Mesendoderm (in vitro differentiated cells): Measurements from ENCODE around the gene TTC23L.
A peak's percentile ranks its signal among the peaks of the same experiment; 100 is the strongest.

Experiments used
- DNase-seq: peaks from one replicate; pipeline ENCODE4 v3.0.0; 2013
- H2AK5ac ChIP-seq: 2 replicates; pipeline ENCODE4 v1.6.1; 2013; ENCODE audit warnings: low read length, inconsistent platforms
- H2BK120ac ChIP-seq: 2 replicates; pipeline ENCODE4 v1.6.1; 2013; ENCODE audit warnings: low read depth, mild to moderate bottlenecking, low read length, moderate library complexity, mixed read lengths
- H2BK15ac ChIP-seq: replicated peaks from 2 replicates; pipeline ENCODE4 v1.6.1; 2013; ENCODE audit warnings: low read depth, mild to moderate bottlenecking, moderate library complexity
- H2BK5ac ChIP-seq: 2 replicates; pipeline ENCODE4 v1.6.1; 2013; ENCODE audit warnings: low read length, inconsistent platforms
- H3K18ac ChIP-seq: 2 replicates; pipeline ENCODE4 v1.6.1; 2013; ENCODE audit warnings: mild to moderate bottlenecking, low read length, mixed read lengths
- H3K23ac ChIP-seq: one replicate; pipeline ENCODE4 v1.6.1; 2013; ENCODE audit warnings: low read length
- H3K27ac ChIP-seq: 2 replicates; pipeline ENCODE4 v1.5.1; 2013; ENCODE audit warnings: low read depth, mild to moderate bottlenecking, inconsistent platforms, low read length, moderate library complexity
- H3K27me3 ChIP-seq: 2 replicates; pipeline ENCODE4 v1.6.1; 2013; ENCODE audit warnings: low read length, control low read depth, mild to moderate bottlenecking, inconsistent platforms; ENCODE audit not compliant: insufficient read depth, poor library complexity
- H3K36me3 ChIP-seq: 2 replicates; pipeline ENCODE4 v1.6.1; 2013; ENCODE audit warnings: low read length, inconsistent platforms; ENCODE audit not compliant: control insufficient read depth, insufficient read depth
- H3K4ac ChIP-seq: one replicate; pipeline ENCODE4 v1.6.1; 2013; ENCODE audit warnings: low read depth, mild to moderate bottlenecking, low read length, moderate library complexity
- H3K4me1 ChIP-seq: 2 replicates; pipeline ENCODE4 v1.6.1; 2013; ENCODE audit warnings: low read depth, low read length, inconsistent platforms; ENCODE audit not compliant: control insufficient read depth
- H3K4me2 ChIP-seq: 2 replicates; pipeline ENCODE4 v1.6.1; 2013; ENCODE audit warnings: low read length
- H3K4me3 ChIP-seq: 2 replicates; pipeline ENCODE4 v1.5.1; 2013; ENCODE audit warnings: mild to moderate bottlenecking, low read length
- H3K56ac ChIP-seq: one replicate; pipeline ENCODE4 v1.6.1; 2013; ENCODE audit warnings: low read length
- H3K79me1 ChIP-seq: 2 replicates; pipeline ENCODE4 v1.6.1; 2013; ENCODE audit warnings: low read length, inconsistent platforms
- H3K79me2 ChIP-seq: 2 replicates; pipeline ENCODE4 v1.6.1; 2013; ENCODE audit warnings: mild to moderate bottlenecking, low read length; ENCODE audit not compliant: control insufficient read depth, insufficient read depth
- H3K9ac ChIP-seq: 2 replicates; pipeline ENCODE4 v1.6.1; 2013; ENCODE audit warnings: low read length, inconsistent platforms
- H4K5ac ChIP-seq: one replicate; pipeline ENCODE4 v1.6.1; 2013; ENCODE audit warnings: low read length
- H4K8ac ChIP-seq: one replicate; pipeline ENCODE4 v1.6.1; 2013; ENCODE audit warnings: low read depth, mild to moderate bottlenecking, control low read depth, low read length, moderate library complexity
- WGBS: extraction: QIAGEN DNeasy Blood & Tissue Kit; methylation state at CpG from one replicate; pipeline ENCODE4 v1.1.7; 2013; ENCODE audit warnings: low lambda C conversion rate, missing lambda C conversion rate; ENCODE audit not compliant: insufficient coverage; ENCODE audit errors: extremely low coverage; 5-methylcytosine and 5-hydroxymethylcytosine counted together

TTC23L gene

GRCh38 chr5:34924462-34924765 lies 85.5 kb downstream of the TTC23L start:
- Histone ChIP-seq H4K8ac (no peak overlapping the region), H3K4me3 (no peak overlapping the region), H3K23ac (no peak overlapping the region), H2BK15ac (no peak overlapping the region), H3K4me2 (no peak overlapping the region), H3K79me2 (peaks cover 1% of the 10 kb centered on the region), H3K79me1 (no peaks in the 10 kb centered on the region), H2BK120ac (no peak overlapping the region), H3K27me3 (no peaks in the 10 kb centered on the region), H3K4ac (no peak overlapping the region), H3K27ac (no peak overlapping the region), H3K56ac (no peak overlapping the region), H3K4me1 (no peaks in the 10 kb centered on the region), H3K18ac (no peak overlapping the region), H4K5ac (no peak overlapping the region), H3K36me3 (peaks cover 1% of the 10 kb centered on the region), H2BK5ac (no peak overlapping the region), H2AK5ac (no peak overlapping the region), H3K9ac (no peak overlapping the region)
- DNase-seq: no peak

- Histone ChIP-seq H2AK5ac (no peak overlapping the region), H3K36me3 (peaks cover 1% of the 10 kb centered on the region), H3K9ac (no peak overlapping the region), H3K56ac (no peak overlapping the region), H3K4me1 (no peaks in the 10 kb centered on the region), H3K4me2 (no peak overlapping the region), H3K4me3 (no peak overlapping the region), H3K18ac (no peak overlapping the region), H3K79me1 (peaks cover 1% of the 10 kb centered on the region), H2BK15ac (no peak overlapping the region), H4K5ac (no peak overlapping the region), H4K8ac (no peak overlapping the region), H2BK5ac (no peak overlapping the region), H3K27ac (no peak overlapping the region), H2BK120ac (no peak overlapping the region), H3K79me2 (peaks cover 9% of the 10 kb centered on the region), H3K23ac (no peak overlapping the region), H3K4ac (no peak overlapping the region), H3K27me3 (no peaks in the 10 kb centered on the region)
- WGBS: no CpG with 5 or more reads among the region's 3 CpGs
- no peak for DNase-seq
These were observed 87.4 kb downstream of the TTC23L start for GRCh38 chr5:34926318-34926888.

- H2BK120ac ChIP-seq: no peak overlapping the region
- no peaks in the 10 kb centered on the region for H3K27me3 ChIP-seq
- H2BK15ac ChIP-seq: no peak overlapping the region
- no peak overlapping the region for H3K56ac ChIP-seq
- H3K4me2 ChIP-seq: no peak overlapping the region
- no peak overlapping the region for H2AK5ac ChIP-seq
- no peak overlapping the region for H3K4me3 ChIP-seq
- no peaks in the 10 kb centered on the region for H3K4me1 ChIP-seq
- H3K79me2 ChIP-seq: peaks cover 19% of the 10 kb centered on the region
- H4K8ac ChIP-seq: no peak overlapping the region
- WGBS: no CpG with 5 or more reads among the region's 5 CpGs
- DNase-seq: peak; percentile 16
- no peak overlapping the region for H3K23ac ChIP-seq
- H3K4ac ChIP-seq: no peak overlapping the region
- no peak overlapping the region for H3K18ac ChIP-seq
- H2BK5ac ChIP-seq: no peak overlapping the region
- no peak overlapping the region for H4K5ac ChIP-seq
- H3K79me1 ChIP-seq: peaks cover 5% of the 10 kb centered on the region
- peaks cover 1% of the 10 kb centered on the region for H3K36me3 ChIP-seq
- H3K9ac ChIP-seq: no peak overlapping the region
- H3K27ac ChIP-seq: no peak overlapping the region
These were observed 88.8 kb downstream of the TTC23L start for GRCh38 chr5:34927785-34928184.

GRCh38 chr5:34928267-34928666 lies 89.3 kb downstream of the TTC23L start:
- H3K4me3 ChIP-seq: no peak overlapping the region

GRCh38 chr5:34929134-34929719 lies 90.3 kb downstream of the TTC23L start, which contains the start of gene DNAJC21:
TSS of gene DNAJC21 (plus strand) at chr5:34929559. CDS start at chr5:34929820, 261 bp downstream.
- Histone ChIP-seq H3K4me2 (peak within 1 kb of the TSS; percentile 89), H3K4ac (peak within 1 kb of the TSS; percentile 27), H3K18ac (peak within 1 kb of the TSS; percentile 77), H3K23ac (no peak within 1 kb of the TSS), H3K56ac (peak within 1 kb of the TSS; percentile 91), H3K9ac (peak within 1 kb of the TSS; percentile 90), H2BK5ac (no peak within 1 kb of the TSS), H3K27ac (peak within 1 kb of the TSS; percentile 90), H2BK120ac (no peak within 1 kb of the TSS), H3K79me2 (peaks cover 23% of the 10 kb centered on the region), H3K4me3 (peak within 1 kb of the TSS; percentile 84), H4K8ac (no peak within 1 kb of the TSS), H3K27me3 (no peaks in the 10 kb centered on the region), H3K79me1 (peaks cover 10% of the 10 kb centered on the region), H3K4me1 (no peaks in the 10 kb centered on the region), H2AK5ac (no peak within 1 kb of the TSS), H3K36me3 (peaks cover 1% of the 10 kb centered on the region), H4K5ac (no peak within 1 kb of the TSS), H2BK15ac (no peak within 1 kb of the TSS)
- no CpG with 5 or more reads among the region's 63 CpGs for WGBS
- peak; percentile 99 for DNase-seq

More at GRCh38 chr5:34928267-34928666, 89.3 kb downstream of the TTC23L start:
- Histone ChIP-seq H3K27me3 (no peaks in the 10 kb centered on the region), H3K9ac (no peak overlapping the region), H3K36me3 (peaks cover 1% of the 10 kb centered on the region), H2BK15ac (no peak overlapping the region), H2AK5ac (no peak overlapping the region), H3K18ac (no peak overlapping the region), H3K79me2 (peaks cover 22% of the 10 kb centered on the region), H4K5ac (no peak overlapping the region), H4K8ac (no peak overlapping the region), H3K23ac (no peak overlapping the region), H2BK5ac (no peak overlapping the region), H2BK120ac (no peak overlapping the region), H3K56ac (no peak overlapping the region), H3K79me1 (peaks cover 7% of the 10 kb centered on the region), H3K27ac (no peak overlapping the region), H3K4ac (no peak overlapping the region), H3K4me1 (no peaks in the 10 kb centered on the region), H3K4me2 (no peak overlapping the region)
- DNase-seq: no peak
- no CpG with 5 or more reads among the region's 5 CpGs for WGBS
